ENCODE measurements around the gene C2CD2.

DNA sequence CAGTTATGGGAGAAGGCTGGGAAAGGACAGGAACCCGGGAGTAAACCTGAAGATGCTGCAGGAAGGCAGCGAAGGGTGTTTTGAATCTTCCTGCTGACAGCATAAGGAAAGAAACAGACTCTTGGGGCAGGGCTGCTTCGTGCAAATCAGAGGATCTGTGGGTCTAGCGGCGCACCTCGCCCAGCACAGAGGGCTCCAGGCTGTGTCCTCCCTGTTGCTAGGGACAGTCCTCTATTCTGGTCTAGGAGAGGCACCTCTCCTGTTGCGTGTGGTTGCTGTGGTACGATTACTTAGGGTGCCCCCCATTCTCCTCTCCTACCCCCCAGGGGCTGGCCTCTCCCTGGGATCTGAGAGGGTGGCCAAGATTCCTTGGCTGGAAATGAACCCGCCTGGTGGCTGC is 11.4 kb downstream of the C2CD2 start:
- TF ChIP-seq, protein P1, sequence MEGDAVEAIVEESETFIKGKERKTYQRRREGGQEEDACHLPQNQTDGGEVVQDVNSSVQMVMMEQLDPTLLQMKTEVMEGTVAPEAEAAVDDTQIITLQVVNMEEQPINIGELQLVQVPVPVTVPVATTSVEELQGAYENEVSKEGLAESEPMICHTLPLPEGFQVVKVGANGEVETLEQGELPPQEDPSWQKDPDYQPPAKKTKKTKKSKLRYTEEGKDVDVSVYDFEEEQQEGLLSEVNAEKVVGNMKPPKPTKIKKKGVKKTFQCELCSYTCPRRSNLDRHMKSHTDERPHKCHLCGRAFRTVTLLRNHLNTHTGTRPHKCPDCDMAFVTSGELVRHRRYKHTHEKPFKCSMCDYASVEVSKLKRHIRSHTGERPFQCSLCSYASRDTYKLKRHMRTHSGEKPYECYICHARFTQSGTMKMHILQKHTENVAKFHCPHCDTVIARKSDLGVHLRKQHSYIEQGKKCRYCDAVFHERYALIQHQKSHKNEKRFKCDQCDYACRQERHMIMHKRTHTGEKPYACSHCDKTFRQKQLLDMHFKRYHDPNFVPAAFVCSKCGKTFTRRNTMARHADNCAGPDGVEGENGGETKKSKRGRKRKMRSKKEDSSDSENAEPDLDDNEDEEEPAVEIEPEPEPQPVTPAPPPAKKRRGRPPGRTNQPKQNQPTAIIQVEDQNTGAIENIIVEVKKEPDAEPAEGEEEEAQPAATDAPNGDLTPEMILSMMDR (conservative IDR thresholded peaks at IDR 0.05; ENCODE audit: low read length) = no peak
- no peak for TF ChIP-seq EZH2phosphoT487 (IDR thresholded peaks at IDR 0.05; ENCODE audit: borderline replicate concordance, low read depth, low read length)
